WI38 (cell line): ENCODE measurements around the gene SERPINF2.

Source experiments
- H3K4me3 ChIP-seq: 2 replicates; pipeline ENCODE4 v1.5.1; 2011; ENCODE audit warnings: low read depth, mild to moderate bottlenecking, control low read depth, low read length
- CTCF ChIP-seq: IDR thresholded peaks from 2 replicates; pipeline ENCODE4 v1.5.1; 2012; ENCODE audit warnings: low read depth, mild to moderate bottlenecking, control low read depth, low read length

Gene SERPINF2

GRCh38 chr17:1802429-1802828 lies 59.8 kb downstream of the SERPINF2 start:
- H3K4me3 ChIP-seq = no peak overlapping the region
- TF ChIP-seq CTCF = no peak

DNA sequence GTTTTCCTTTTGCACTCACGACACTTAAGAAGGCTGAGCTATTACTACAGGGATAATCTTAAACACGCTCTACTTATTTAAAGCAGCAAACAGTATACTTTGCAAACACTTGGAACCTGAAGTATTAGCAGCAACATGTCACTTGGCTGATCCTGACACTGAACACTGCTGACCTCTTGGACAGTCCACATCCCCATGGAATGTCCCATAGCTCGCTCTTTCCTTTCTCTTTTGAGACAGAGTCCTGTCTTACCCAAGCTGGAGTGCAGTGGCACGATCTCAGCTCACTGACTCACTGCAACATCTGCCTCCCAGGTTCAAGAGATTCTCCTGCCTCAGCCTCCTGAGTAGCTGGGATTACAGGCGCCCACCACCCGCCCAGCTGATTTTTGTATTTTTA lies 60.6 kb downstream of the SERPINF2 start:
- no peak for TF ChIP-seq CTCF
- H3K4me3 ChIP-seq = no peak overlapping the region
